RWPE1 (cell line): ENCODE data around the gene NOD2.

Experiments
- CTCF ChIA-PET: fragments of 350-600 bp; sonication (Branson Sonifier 250); formaldehyde crosslinking; extraction: SDS; loops from one replicate; lab custom pipeline; 2021; lab: Yijun Ruan, JAX
- POLR2A ChIA-PET: fragments of 400-600 bp; formaldehyde crosslinking; extraction: SDS; loops from one replicate; lab custom pipeline; 2020; ENCODE audit warnings: antibody characterized with exemption; ENCODE audit not compliant: low non-redundant PET; lab: Yijun Ruan, JAX
- DNase-seq: peaks from one replicate; pipeline ENCODE4 v3.0.0; 2012; ENCODE audit warnings: low spot score
- H3K27ac ChIP-seq: fragments of 450-650 bp; 2 replicates; pipeline ENCODE4 v1.5.1; 2017
- CTCF ChIP-seq: fragments of 450-650 bp; conservative IDR thresholded peaks from 2 replicates; pipeline ENCODE4 v1.5.1; 2017; ENCODE audit warnings: low read depth, mild to moderate bottlenecking

NOD2 gene

GRCh38 chr16:50675686-50676610, 17.5 kb upstream of the NOD2 start:
- no peak for DNase-seq
- TF ChIP-seq CTCF: no peak
- POLR2A ChIA-PET: no interaction called here
- no peak overlapping the region for H3K27ac ChIP-seq
- CTCF ChIA-PET: interaction anchor here (0.6 to 1.3 kb wide), 2 partner anchors 11 to 12 kb away, joined by 4 to 8 read pairs; no protein-coding TSS in a partner anchor

- no peak for DNase-seq
- ChIA-PET POLR2A (no interaction called here), CTCF (interaction anchor here (0.7 to 1.3 kb wide), 6 partner anchors 9 to 135 kb away, joined by 3 to 4 read pairs (median 4); no protein-coding TSS in a partner anchor)
- no peak for TF ChIP-seq CTCF
- H3K27ac ChIP-seq: no peak overlapping the region
Observed at GRCh38 chr16:50676684-50677225, 16.7 kb upstream of the NOD2 start.

- POLR2A ChIA-PET: no interaction called here
- no peak for TF ChIP-seq CTCF
- DNase-seq: no peak
- no peak overlapping the region for H3K27ac ChIP-seq
- CTCF ChIA-PET: interaction anchor here (0.6 to 1.3 kb wide), 8 partner anchors 9 to 134 kb away, joined by 3 to 4 read pairs (median 4); no protein-coding TSS in a partner anchor
Observed at GRCh38 chr16:50677351-50677750, 16.1 kb upstream of the NOD2 start.

- no peak for TF ChIP-seq CTCF
- POLR2A ChIA-PET: no interaction called here
Observed at GRCh38 chr16:50678531-50678930, 14.9 kb upstream of the NOD2 start.

GRCh38 chr16:50679266-50679665, 14.1 kb upstream of the NOD2 start:
- CTCF ChIA-PET: no interaction called here
- no peak for TF ChIP-seq CTCF
- no peak for DNase-seq
- POLR2A ChIA-PET: no interaction called here
- no peak overlapping the region for H3K27ac ChIP-seq

More at GRCh38 chr16:50678531-50678930, 14.9 kb upstream of the NOD2 start:
- no peak overlapping the region for H3K27ac ChIP-seq
- no peak for DNase-seq
- CTCF ChIA-PET: no interaction called here

- TF ChIP-seq CTCF: no peak
- CTCF ChIA-PET: no interaction called here
- no peak overlapping the region for H3K27ac ChIP-seq
- POLR2A ChIA-PET: no interaction called here
- DNase-seq: no peak
Observed at GRCh38 chr16:50679676-50680555, 13.5 kb upstream of the NOD2 start.
